Brain microvascular endothelial cell (primary cell): Measurements from ENCODE around the gene ERBB3.

Experiments used
- DNase-seq: peaks from one replicate; pipeline ENCODE4 v3.0.0-alpha.2; 2020
- H3K27ac ChIP-seq: fragments of 250-450 bp; sonication (Bioruptor Pico); 2 replicates; pipeline ENCODE4 v1.5.1; 2020; ENCODE audit warnings: mild to moderate bottlenecking, moderate library complexity
- H3K27me3 ChIP-seq: fragments of 250-450 bp; sonication (Bioruptor Pico); replicated peaks from 2 replicates; pipeline ENCODE4 v1.5.1; 2020; ENCODE audit warnings: mild to moderate bottlenecking
- H3K36me3 ChIP-seq: fragments of 250-450 bp; sonication (Bioruptor Pico); replicated peaks from 2 replicates; pipeline ENCODE4 v1.5.1; 2020; ENCODE audit warnings: mild to moderate bottlenecking
- H3K4me3 ChIP-seq: 2 replicates; pipeline ENCODE4 v1.5.1; 2011; ENCODE audit warnings: low read depth, mild to moderate bottlenecking, control low read depth, low read length, moderate library complexity
- CTCF ChIP-seq: IDR thresholded peaks from 2 replicates; pipeline ENCODE4 v1.5.1; 2011; ENCODE audit warnings: low read depth, mild to moderate bottlenecking, moderate library complexity, low read length, control low read depth, inconsistent platforms; ENCODE audit errors: missing control alignments
- in situ Hi-C: cut with HindIII; loops from 2 replicates; pipeline ENCODE4 v1.10.0; 2017; ENCODE audit warnings: low sequenced_read_pairs, low pct_ligation_motif_present

ERBB3 gene

GRCh38 chr12:56098592-56098991 is 18.6 kb downstream of the ERBB3 start:
- Histone ChIP-seq H3K4me3 (no peak overlapping the region), H3K36me3 (no peaks in the 10 kb centered on the region), H3K27me3 (peaks cover 11% of the 10 kb centered on the region), H3K27ac (no peak overlapping the region)
- no peak for TF ChIP-seq CTCF
- no peak for DNase-seq
- in situ Hi-C loops: no loop called here

- no peak for TF ChIP-seq CTCF
- H3K36me3 ChIP-seq: no peaks in the 10 kb centered on the region
- H3K27ac ChIP-seq: no peak overlapping the region
- peaks cover 11% of the 10 kb centered on the region for H3K27me3 ChIP-seq
- in situ Hi-C loops: no loop called here
- DNase-seq: no peak
- H3K4me3 ChIP-seq: no peak overlapping the region
Observed at GRCh38 chr12:56099787-56100186, 19.8 kb downstream of the ERBB3 start.

DNA sequence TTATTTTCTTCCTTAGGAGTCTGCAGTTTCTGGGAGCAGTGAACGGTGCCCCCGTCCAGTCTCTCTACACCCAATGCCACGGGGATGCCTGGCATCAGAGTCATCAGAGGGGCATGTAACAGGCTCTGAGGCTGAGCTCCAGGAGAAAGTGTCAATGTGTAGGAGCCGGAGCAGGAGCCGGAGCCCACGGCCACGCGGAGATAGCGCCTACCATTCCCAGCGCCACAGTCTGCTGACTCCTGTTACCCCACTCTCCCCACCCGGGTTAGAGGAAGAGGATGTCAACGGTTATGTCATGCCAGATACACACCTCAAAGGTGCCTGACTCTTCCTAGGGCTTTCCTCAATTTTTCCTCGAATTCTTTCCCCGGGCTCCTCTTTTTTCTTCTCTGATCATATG is 21.1 kb downstream of the ERBB3 start:
- H3K27ac ChIP-seq: no peak overlapping the region
- H3K36me3 ChIP-seq: no peaks in the 10 kb centered on the region
- in situ Hi-C loops: no loop called here
- TF ChIP-seq CTCF: no peak
- H3K4me3 ChIP-seq: no peak overlapping the region
- no peak for DNase-seq
- peaks cover 7% of the 10 kb centered on the region for H3K27me3 ChIP-seq

DNA sequence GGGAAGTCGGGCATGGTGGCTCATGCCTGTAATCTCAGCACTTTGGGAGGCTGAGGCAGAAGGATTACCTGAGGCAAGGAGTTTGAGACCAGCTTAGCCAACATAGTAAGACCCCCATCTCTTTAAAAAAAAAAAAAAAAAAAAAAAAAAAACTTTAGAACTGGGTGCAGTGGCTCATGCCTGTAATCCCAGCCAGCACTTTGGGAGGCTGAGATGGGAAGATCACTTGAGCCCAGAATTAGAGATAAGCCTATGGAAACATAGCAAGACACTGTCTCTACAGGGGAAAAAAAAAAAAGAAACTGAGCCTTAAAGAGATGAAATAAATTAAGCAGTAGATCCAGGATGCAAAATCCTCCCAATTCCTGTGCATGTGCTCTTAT is 22.7 kb downstream of the ERBB3 start:
- in situ Hi-C loops: no loop called here
- no peak overlapping the region for H3K27ac ChIP-seq
- no peak for DNase-seq
- no peak overlapping the region for H3K4me3 ChIP-seq
- no peak for TF ChIP-seq CTCF
- peaks cover 10% of the 10 kb centered on the region for H3K36me3 ChIP-seq
- H3K27me3 ChIP-seq: no peaks in the 10 kb centered on the region

DNA sequence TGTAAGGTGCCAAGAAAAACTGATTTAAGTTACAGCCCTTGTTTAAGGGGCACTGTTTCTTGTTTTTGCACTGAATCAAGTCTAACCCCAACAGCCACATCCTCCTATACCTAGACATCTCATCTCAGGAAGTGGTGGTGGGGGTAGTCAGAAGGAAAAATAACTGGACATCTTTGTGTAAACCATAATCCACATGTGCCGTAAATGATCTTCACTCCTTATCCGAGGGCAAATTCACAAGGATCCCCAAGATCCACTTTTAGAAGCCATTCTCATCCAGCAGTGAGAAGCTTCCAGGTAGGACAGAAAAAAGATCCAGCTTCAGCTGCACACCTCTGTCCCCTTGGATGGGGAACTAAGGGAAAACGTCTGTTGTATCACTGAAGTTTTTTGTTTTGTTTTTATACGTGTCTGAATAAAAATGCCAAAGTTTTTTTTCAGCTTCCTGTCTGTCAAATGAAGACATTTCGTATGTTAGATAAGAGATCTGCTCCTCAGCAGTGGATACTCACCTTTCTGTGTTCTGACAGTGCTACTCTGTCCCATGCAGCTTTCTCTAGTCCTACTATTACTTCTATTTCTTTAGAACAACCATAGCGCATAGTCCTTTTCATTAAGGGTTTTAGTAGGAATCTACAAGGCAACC is 23.2 kb downstream of the ERBB3 start:
- H3K36me3 ChIP-seq: peaks cover 15% of the 10 kb centered on the region
- H3K27me3 ChIP-seq: no peaks in the 10 kb centered on the region
- no peak for DNase-seq
- no peak for TF ChIP-seq CTCF
- no peak overlapping the region for H3K27ac ChIP-seq
- in situ Hi-C loops: no loop called here
- no peak overlapping the region for H3K4me3 ChIP-seq

- Histone ChIP-seq H3K36me3 (peaks cover 19% of the 10 kb centered on the region), H3K27ac (no peak overlapping the region), H3K4me3 (peak overlapping the region; percentile 97), H3K27me3 (no peaks in the 10 kb centered on the region)
- in situ Hi-C loops: no loop called here
- DNase-seq: no peak
- no peak for TF ChIP-seq CTCF
Observed at GRCh38 chr12:56103823-56104108, 23.8 kb downstream of the ERBB3 start.
